ENCODE measurements around the gene GASK1A.

Gene GASK1A

GRCh38 chr3:43089081-43089480, 110.0 kb downstream of the GASK1A start:
- Histone ChIP-seq H3K9me3 (ENCODE audit: control insufficient read depth in 5 of 5, low read length in 5 of 5) (no peaks in the 10 kb centered on the region), H3K4me1 (ENCODE audit: control insufficient read depth in 5 of 5, insufficient read depth in 5 of 5, low read length in 5 of 5) (peaks cover 0 to 10% (median 0%) of the 10 kb centered on the region in 5 donors), H3K4me3 (ENCODE audit: low read depth in 1 of 5, low read length in 5 of 5) (no peak overlapping the region), H3K27me3 (ENCODE audit: control insufficient read depth in 5 of 5, insufficient read depth in 4 of 5, low read length in 5 of 5) (no peaks in the 10 kb centered on the region), H3K27ac (ENCODE audit: low read depth, low read length) (no peak overlapping the region), H3K9ac (ENCODE audit: low read length in 5 of 5) (no peak overlapping the region), H3K36me3 (ENCODE audit: control insufficient read depth in 5 of 5, insufficient read depth in 5 of 5, low read length in 5 of 5) (peaks cover 0 to 3% (median 0%) of the 10 kb centered on the region in 5 donors)

- Histone ChIP-seq H3K4me3 (ENCODE audit: low read depth in 1 of 5, low read length in 5 of 5) (no peak overlapping the region), H3K4me1 (ENCODE audit: control insufficient read depth in 5 of 5, insufficient read depth in 5 of 5, low read length in 5 of 5) (peaks cover 0 to 10% (median 0%) of the 10 kb centered on the region in 5 donors), H3K9me3 (ENCODE audit: control insufficient read depth in 5 of 5, low read length in 5 of 5) (no peaks in the 10 kb centered on the region), H3K27ac (ENCODE audit: low read depth, low read length) (no peak overlapping the region), H3K36me3 (ENCODE audit: control insufficient read depth in 5 of 5, insufficient read depth in 5 of 5, low read length in 5 of 5) (peaks cover 0 to 3% (median 0%) of the 10 kb centered on the region in 5 donors), H3K9ac (ENCODE audit: low read length in 5 of 5) (no peak overlapping the region), H3K27me3 (ENCODE audit: control insufficient read depth in 5 of 5, insufficient read depth in 4 of 5, low read length in 5 of 5) (no peaks in the 10 kb centered on the region)
Observed at GRCh38 chr3:43090238-43090637, 111.1 kb downstream of the GASK1A start.

- no peak overlapping the region for H3K4me3 ChIP-seq (ENCODE audit: low read depth in 1 of 5, low read length in 5 of 5)
- H3K27me3 ChIP-seq (ENCODE audit: control insufficient read depth in 5 of 5, insufficient read depth in 4 of 5, low read length in 5 of 5): no peaks in the 10 kb centered on the region
- no peak overlapping the region for H3K9ac ChIP-seq (ENCODE audit: low read length in 5 of 5)
- H3K27ac ChIP-seq (ENCODE audit: low read depth, low read length): no peak overlapping the region
- no peaks in the 10 kb centered on the region for H3K9me3 ChIP-seq (ENCODE audit: control insufficient read depth in 5 of 5, low read length in 5 of 5)
- peaks cover 0 to 10% (median 0%) of the 10 kb centered on the region in 5 donors for H3K4me1 ChIP-seq (ENCODE audit: control insufficient read depth in 5 of 5, insufficient read depth in 5 of 5, low read length in 5 of 5)
- peaks cover 0 to 3% (median 0%) of the 10 kb centered on the region in 5 donors for H3K36me3 ChIP-seq (ENCODE audit: control insufficient read depth in 5 of 5, insufficient read depth in 5 of 5, low read length in 5 of 5)
Observed at GRCh38 chr3:43091481-43091880, 112.4 kb downstream of the GASK1A start.

GRCh38 chr3:43093006-43093405, 113.9 kb downstream of the GASK1A start:
- H3K36me3 ChIP-seq (ENCODE audit: control insufficient read depth in 5 of 5, insufficient read depth in 5 of 5, low read length in 5 of 5): peaks cover 0 to 3% (median 0%) of the 10 kb centered on the region in 5 donors

GRCh38 chr3:43093974-43094373, 114.9 kb downstream of the GASK1A start:
- H3K9me3 ChIP-seq (ENCODE audit: control insufficient read depth in 5 of 5, low read length in 5 of 5): no peaks in the 10 kb centered on the region
- no peaks in the 10 kb centered on the region for H3K36me3 ChIP-seq (ENCODE audit: control insufficient read depth in 5 of 5, insufficient read depth in 5 of 5, low read length in 5 of 5)
- no peak overlapping the region for H3K4me3 ChIP-seq (ENCODE audit: low read depth in 1 of 5, low read length in 5 of 5)
- no peak overlapping the region for H3K27ac ChIP-seq (ENCODE audit: low read depth, low read length)
- H3K4me1 ChIP-seq (ENCODE audit: control insufficient read depth in 5 of 5, insufficient read depth in 5 of 5, low read length in 5 of 5): peaks cover 0 to 10% (median 0%) of the 10 kb centered on the region in 5 donors
- no peaks in the 10 kb centered on the region for H3K27me3 ChIP-seq (ENCODE audit: control insufficient read depth in 5 of 5, insufficient read depth in 4 of 5, low read length in 5 of 5)
- no peak overlapping the region for H3K9ac ChIP-seq (ENCODE audit: low read length in 5 of 5)

More at GRCh38 chr3:43093006-43093405, 113.9 kb downstream of the GASK1A start:
- no peaks in the 10 kb centered on the region for H3K27me3 ChIP-seq (ENCODE audit: control insufficient read depth in 5 of 5, insufficient read depth in 4 of 5, low read length in 5 of 5)
- H3K9me3 ChIP-seq (ENCODE audit: control insufficient read depth in 5 of 5, low read length in 5 of 5): no peaks in the 10 kb centered on the region
- peaks cover 0 to 10% (median 0%) of the 10 kb centered on the region in 5 donors for H3K4me1 ChIP-seq (ENCODE audit: control insufficient read depth in 5 of 5, insufficient read depth in 5 of 5, low read length in 5 of 5)
- no peak overlapping the region for H3K27ac ChIP-seq (ENCODE audit: low read depth, low read length)
- H3K4me3 ChIP-seq (ENCODE audit: low read depth in 1 of 5, low read length in 5 of 5): no peak overlapping the region
- H3K9ac ChIP-seq (ENCODE audit: low read length in 5 of 5): no peak overlapping the region

- H3K27ac ChIP-seq (ENCODE audit: low read depth, low read length): no peak overlapping the region
- no peak overlapping the region for H3K4me3 ChIP-seq (ENCODE audit: low read depth in 1 of 5, low read length in 5 of 5)
- no peak overlapping the region for H3K9ac ChIP-seq (ENCODE audit: low read length in 5 of 5)
- no peaks in the 10 kb centered on the region for H3K9me3 ChIP-seq (ENCODE audit: control insufficient read depth in 5 of 5, low read length in 5 of 5)
- H3K27me3 ChIP-seq (ENCODE audit: control insufficient read depth in 5 of 5, insufficient read depth in 4 of 5, low read length in 5 of 5): no peaks in the 10 kb centered on the region
- H3K36me3 ChIP-seq (ENCODE audit: control insufficient read depth in 5 of 5, insufficient read depth in 5 of 5, low read length in 5 of 5): no peaks in the 10 kb centered on the region
- peaks cover 0 to 10% (median 0%) of the 10 kb centered on the region in 5 donors for H3K4me1 ChIP-seq (ENCODE audit: control insufficient read depth in 5 of 5, insufficient read depth in 5 of 5, low read length in 5 of 5)
Observed at GRCh38 chr3:43094381-43094780, 115.3 kb downstream of the GASK1A start.

GRCh38 chr3:43094851-43095250, 115.7 kb downstream of the GASK1A start:
- no peaks in the 10 kb centered on the region for H3K27me3 ChIP-seq (ENCODE audit: control insufficient read depth in 5 of 5, insufficient read depth in 4 of 5, low read length in 5 of 5)
- no peak overlapping the region for H3K4me3 ChIP-seq (ENCODE audit: low read depth in 1 of 5, low read length in 5 of 5)
- H3K36me3 ChIP-seq (ENCODE audit: control insufficient read depth in 5 of 5, insufficient read depth in 5 of 5, low read length in 5 of 5): no peaks in the 10 kb centered on the region
- no peaks in the 10 kb centered on the region for H3K9me3 ChIP-seq (ENCODE audit: control insufficient read depth in 5 of 5, low read length in 5 of 5)
- H3K9ac ChIP-seq (ENCODE audit: low read length in 5 of 5): no peak overlapping the region
- H3K4me1 ChIP-seq (ENCODE audit: control insufficient read depth in 5 of 5, insufficient read depth in 5 of 5, low read length in 5 of 5): peaks cover 0 to 10% (median 0%) of the 10 kb centered on the region in 5 donors
- no peak overlapping the region for H3K27ac ChIP-seq (ENCODE audit: low read depth, low read length)

GRCh38 chr3:43095370-43095769, 116.3 kb downstream of the GASK1A start:
- H3K9ac ChIP-seq (ENCODE audit: low read length in 5 of 5): no peak overlapping the region
- H3K27me3 ChIP-seq (ENCODE audit: control insufficient read depth in 5 of 5, insufficient read depth in 4 of 5, low read length in 5 of 5): no peaks in the 10 kb centered on the region
- H3K27ac ChIP-seq (ENCODE audit: low read depth, low read length): no peak overlapping the region
- H3K9me3 ChIP-seq (ENCODE audit: control insufficient read depth in 5 of 5, low read length in 5 of 5): no peaks in the 10 kb centered on the region
- H3K4me1 ChIP-seq (ENCODE audit: control insufficient read depth in 5 of 5, insufficient read depth in 5 of 5, low read length in 5 of 5): peaks cover 0 to 10% (median 0%) of the 10 kb centered on the region in 5 donors
- H3K4me3 ChIP-seq (ENCODE audit: low read depth in 1 of 5, low read length in 5 of 5): no peak overlapping the region
- H3K36me3 ChIP-seq (ENCODE audit: control insufficient read depth in 5 of 5, insufficient read depth in 5 of 5, low read length in 5 of 5): no peaks in the 10 kb centered on the region

- Histone ChIP-seq H3K36me3 (ENCODE audit: control insufficient read depth in 5 of 5, insufficient read depth in 5 of 5, low read length in 5 of 5) (no peaks in the 10 kb centered on the region), H3K27ac (ENCODE audit: low read depth, low read length) (no peak overlapping the region), H3K27me3 (ENCODE audit: control insufficient read depth in 5 of 5, insufficient read depth in 4 of 5, low read length in 5 of 5) (no peaks in the 10 kb centered on the region), H3K4me1 (ENCODE audit: control insufficient read depth in 5 of 5, insufficient read depth in 5 of 5, low read length in 5 of 5) (peaks cover 0 to 10% (median 0%) of the 10 kb centered on the region in 5 donors), H3K9ac (ENCODE audit: low read length in 5 of 5) (no peak overlapping the region), H3K9me3 (ENCODE audit: control insufficient read depth in 5 of 5, low read length in 5 of 5) (no peaks in the 10 kb centered on the region), H3K4me3 (ENCODE audit: low read depth in 1 of 5, low read length in 5 of 5) (no peak overlapping the region)
Observed at GRCh38 chr3:43096761-43097160, 117.7 kb downstream of the GASK1A start.

GRCh38 chr3:43097400-43098080, 118.4 kb downstream of the GASK1A start:
- H3K27ac ChIP-seq (ENCODE audit: low read depth, low read length): no peak overlapping the region
- no peaks in the 10 kb centered on the region for H3K27me3 ChIP-seq (ENCODE audit: control insufficient read depth in 5 of 5, insufficient read depth in 4 of 5, low read length in 5 of 5)
- H3K36me3 ChIP-seq (ENCODE audit: control insufficient read depth in 5 of 5, insufficient read depth in 5 of 5, low read length in 5 of 5): no peaks in the 10 kb centered on the region
- no peak overlapping the region for H3K9ac ChIP-seq (ENCODE audit: low read length in 5 of 5)
- no peaks in the 10 kb centered on the region for H3K9me3 ChIP-seq (ENCODE audit: control insufficient read depth in 5 of 5, low read length in 5 of 5)
- no peak overlapping the region for H3K4me3 ChIP-seq (ENCODE audit: low read depth in 1 of 5, low read length in 5 of 5)
- peaks cover 0 to 10% (median 0%) of the 10 kb centered on the region in 5 donors for H3K4me1 ChIP-seq (ENCODE audit: control insufficient read depth in 5 of 5, insufficient read depth in 5 of 5, low read length in 5 of 5)

Measured in subcutaneous abdominal adipose tissue (tissue), 5 donors.